AG09309 (cell line): ENCODE measurements around the gene RELB.

Experiments used
- DNase-seq: peaks from one replicate; pipeline ENCODE4 v3.0.0-alpha.2; 2010; ENCODE audit warnings: low read depth
- H3K4me3 ChIP-seq: 2 replicates; pipeline ENCODE4 v1.5.1; 2011; ENCODE audit warnings: mild to moderate bottlenecking, low read depth, low read length, moderate library complexity; ENCODE audit not compliant: control insufficient read depth
- CTCF ChIP-seq: IDR thresholded peaks from 2 replicates; pipeline ENCODE4 v1.5.1; 2011; ENCODE audit warnings: mild to moderate bottlenecking, low read depth, low read length, inconsistent platforms; ENCODE audit not compliant: insufficient read depth, control insufficient read depth; ENCODE audit errors: missing control alignments

The RELB gene, protein sequence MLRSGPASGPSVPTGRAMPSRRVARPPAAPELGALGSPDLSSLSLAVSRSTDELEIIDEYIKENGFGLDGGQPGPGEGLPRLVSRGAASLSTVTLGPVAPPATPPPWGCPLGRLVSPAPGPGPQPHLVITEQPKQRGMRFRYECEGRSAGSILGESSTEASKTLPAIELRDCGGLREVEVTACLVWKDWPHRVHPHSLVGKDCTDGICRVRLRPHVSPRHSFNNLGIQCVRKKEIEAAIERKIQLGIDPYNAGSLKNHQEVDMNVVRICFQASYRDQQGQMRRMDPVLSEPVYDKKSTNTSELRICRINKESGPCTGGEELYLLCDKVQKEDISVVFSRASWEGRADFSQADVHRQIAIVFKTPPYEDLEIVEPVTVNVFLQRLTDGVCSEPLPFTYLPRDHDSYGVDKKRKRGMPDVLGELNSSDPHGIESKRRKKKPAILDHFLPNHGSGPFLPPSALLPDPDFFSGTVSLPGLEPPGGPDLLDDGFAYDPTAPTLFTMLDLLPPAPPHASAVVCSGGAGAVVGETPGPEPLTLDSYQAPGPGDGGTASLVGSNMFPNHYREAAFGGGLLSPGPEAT

DNA sequence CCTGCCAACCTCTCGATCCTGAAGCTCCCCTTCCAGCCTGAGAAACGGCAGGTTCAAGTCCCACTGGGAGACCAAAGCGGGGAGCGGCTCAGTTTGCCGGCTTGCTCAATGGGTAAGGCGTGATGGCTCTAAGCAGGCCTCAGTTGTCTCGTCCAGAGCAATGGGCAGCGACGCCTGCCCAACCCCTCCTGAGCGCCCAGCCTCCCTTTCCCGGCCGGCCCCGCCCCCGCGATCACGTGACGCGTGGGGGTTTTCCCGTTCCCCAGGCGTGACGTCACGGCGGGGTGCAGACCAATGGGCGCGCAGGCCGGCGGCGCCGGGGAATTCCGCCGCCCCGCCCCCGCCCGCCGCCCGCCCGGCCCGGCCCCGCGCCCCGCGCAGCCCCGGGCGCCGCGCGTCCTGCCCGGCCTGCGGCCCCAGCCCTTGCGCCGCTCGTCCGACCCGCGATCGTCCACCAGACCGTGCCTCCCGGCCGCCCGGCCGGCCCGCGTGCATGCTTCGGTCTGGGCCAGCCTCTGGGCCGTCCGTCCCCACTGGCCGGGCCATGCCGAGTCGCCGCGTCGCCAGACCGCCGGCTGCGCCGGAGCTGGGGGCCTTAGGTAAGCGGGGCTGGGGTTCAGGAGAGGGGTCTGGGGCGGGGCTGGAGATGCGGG, at the start of gene RELB:
Gene RELB, plus strand, starts transcription at position 378 of the 653 bp plus-strand sequence. Its CDS starts 116 bp downstream, at position 494.
- peak within 1 kb of the TSS; percentile 88 for H3K4me3 ChIP-seq
- peak; percentile 31 for DNase-seq
- TF ChIP-seq CTCF = no peak

- no peak for TF ChIP-seq CTCF
- DNase-seq = no peak
These were observed 47.0 kb upstream of the RELB start for GRCh38 chr19:44954278-44954648.

GRCh38 chr19:44954649-44955504, 46.4 kb upstream of the RELB start, which contains the start of gene CLPTM1:
CLPTM1 (plus strand) TSS chr19:44955380; CDS start chr19:44955396, 16 bp downstream.
- DNase-seq = peak; percentile 87
- no peak for TF ChIP-seq CTCF
- peak within 1 kb of the TSS; percentile 98 for H3K4me3 ChIP-seq

More at GRCh38 chr19:44954278-44954648, 47.0 kb upstream of the RELB start:
- peak overlapping the region; percentile 98 for H3K4me3 ChIP-seq

GRCh38 chr19:44955505-44956439, 45.5 kb upstream of the RELB start:
- peak overlapping the region; percentile 98 for H3K4me3 ChIP-seq
- no peak for DNase-seq
- TF ChIP-seq CTCF = no peak

GRCh38 chr19:44957526-44957925, 43.7 kb upstream of the RELB start:
- no peak for DNase-seq
- no peak for TF ChIP-seq CTCF
- H3K4me3 ChIP-seq = no peak overlapping the region
